ENCODE results near the gene TCEANC2. TPM values are rescaled to one million over a fixed set of nuclear protein-coding genes. Genes with fewer than 3 reads are reported as not detected.

Gene TCEANC2
- total and polyA plus RNA-seq, 12 donors = 1.4 to 5.9 (median 3.9) TPM

DNA sequence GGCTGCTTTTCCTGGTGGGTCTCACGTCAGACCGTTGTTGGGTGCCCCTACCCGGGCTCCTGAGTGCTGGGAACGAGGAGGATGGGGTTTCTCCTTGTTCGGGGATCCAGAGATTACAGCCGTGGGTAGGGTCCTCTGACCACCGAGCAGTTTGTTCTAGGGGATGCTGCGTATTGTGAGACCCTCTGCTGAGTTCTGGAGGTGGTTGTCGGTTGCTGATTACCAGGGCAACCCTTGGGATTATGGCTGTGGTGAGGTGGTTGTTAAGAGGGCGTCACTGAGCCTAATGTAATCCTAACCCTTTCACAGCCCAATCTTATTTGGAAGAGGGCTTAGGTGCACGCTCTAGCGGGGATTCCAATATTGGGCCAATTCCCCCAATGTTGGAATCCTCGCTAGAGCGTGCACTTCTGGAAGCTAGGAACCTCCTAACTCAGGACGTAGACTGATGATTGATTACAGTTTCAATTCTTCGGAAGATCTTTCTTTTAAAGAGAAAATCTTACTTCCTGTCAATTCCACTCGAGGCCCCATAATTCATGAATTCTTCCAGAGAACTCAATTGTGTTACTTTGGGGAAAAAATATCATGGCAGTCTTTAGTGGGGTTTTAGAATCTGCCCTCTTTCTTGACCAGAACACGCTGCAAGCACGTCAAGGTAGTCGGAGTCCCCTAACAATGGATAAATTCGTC is 483 bp downstream of the TCEANC2 start:
- 13 to 17% methylated on average over 21 of the region's 21 CpGs for WGBS, 2 donors
- ATAC-seq (peak in 6 of 8 donors; percentile 0 to 20 (median 4)), DNase-seq (no peak)
- peaks cover 0 to 15% (median 0%) of the 10 kb centered on the region in 9 donors for H3K36me3 ChIP-seq
- peak overlapping the region in 9 of 10 donors; percentile 85 to 98 (median 95) for H3K27ac ChIP-seq
- H3K4me1 ChIP-seq = peaks cover 9 to 48% (median 41%) of the 10 kb centered on the region in 9 donors
- intact Hi-C loops (cut with DNase I) = loop anchor here in 5 of 10 donors (1.0 to 10.0 kb wide), 8 partner anchors 107 to 661 kb away; partner anchors contain the start of genes IFT25 (in 2 of the 5), LRRC42 (in 2 of the 5), SSBP3 (in 1 of the 5) and TTC4 (in 1 of the 5)
- TF ChIP-seq, protein P1, sequence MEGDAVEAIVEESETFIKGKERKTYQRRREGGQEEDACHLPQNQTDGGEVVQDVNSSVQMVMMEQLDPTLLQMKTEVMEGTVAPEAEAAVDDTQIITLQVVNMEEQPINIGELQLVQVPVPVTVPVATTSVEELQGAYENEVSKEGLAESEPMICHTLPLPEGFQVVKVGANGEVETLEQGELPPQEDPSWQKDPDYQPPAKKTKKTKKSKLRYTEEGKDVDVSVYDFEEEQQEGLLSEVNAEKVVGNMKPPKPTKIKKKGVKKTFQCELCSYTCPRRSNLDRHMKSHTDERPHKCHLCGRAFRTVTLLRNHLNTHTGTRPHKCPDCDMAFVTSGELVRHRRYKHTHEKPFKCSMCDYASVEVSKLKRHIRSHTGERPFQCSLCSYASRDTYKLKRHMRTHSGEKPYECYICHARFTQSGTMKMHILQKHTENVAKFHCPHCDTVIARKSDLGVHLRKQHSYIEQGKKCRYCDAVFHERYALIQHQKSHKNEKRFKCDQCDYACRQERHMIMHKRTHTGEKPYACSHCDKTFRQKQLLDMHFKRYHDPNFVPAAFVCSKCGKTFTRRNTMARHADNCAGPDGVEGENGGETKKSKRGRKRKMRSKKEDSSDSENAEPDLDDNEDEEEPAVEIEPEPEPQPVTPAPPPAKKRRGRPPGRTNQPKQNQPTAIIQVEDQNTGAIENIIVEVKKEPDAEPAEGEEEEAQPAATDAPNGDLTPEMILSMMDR (IDR thresholded peaks at IDR 0.05) = no peak
- H3K4me3 ChIP-seq = peak overlapping the region; percentile 37 to 93 (median 83)
- no peaks in the 10 kb centered on the region for H3K9me3 ChIP-seq
- H3K27me3 ChIP-seq = no peaks in the 10 kb centered on the region

DNA sequence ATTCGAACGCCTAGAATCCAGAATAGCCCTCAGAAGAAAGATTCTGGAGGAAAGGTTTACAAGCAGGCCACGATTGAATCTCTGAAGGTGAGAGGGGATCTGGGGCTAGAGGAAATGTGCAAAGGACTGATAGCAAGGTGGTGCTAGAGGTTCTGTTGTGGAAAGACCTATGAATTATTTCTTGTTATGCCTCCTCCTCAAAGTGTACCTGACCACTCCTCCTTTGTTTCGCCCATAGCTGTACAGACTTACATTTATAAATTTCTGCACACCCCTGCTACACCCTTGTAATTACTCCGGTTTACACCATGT is 986 bp downstream of the TCEANC2 start:
- Histone ChIP-seq H3K9me3 (no peaks in the 10 kb centered on the region), H3K36me3 (peaks cover 0 to 15% (median 0%) of the 10 kb centered on the region in 9 donors), H3K4me1 (peaks cover 9 to 43% (median 36%) of the 10 kb centered on the region in 9 donors), H3K4me3 (peak overlapping the region in 9 of 10 donors; percentile 78 to 93 (median 85)), H3K27ac (peak overlapping the region in 3 of 10 donors; percentile 94 to 98 (median 95)), H3K27me3 (no peaks in the 10 kb centered on the region)
- 54 to 55% methylated on average over 5 of the region's 5 CpGs for WGBS, 2 donors
- DNase-seq (no peak), ATAC-seq (no peak)
- intact Hi-C loops (cut with DNase I) = loop anchor here in 5 of 10 donors (1.0 to 10.0 kb wide), 8 partner anchors 107 to 660 kb away; partner anchors contain the start of genes IFT25 (in 2 of the 5), LRRC42 (in 2 of the 5), SSBP3 (in 1 of the 5) and TTC4 (in 1 of the 5)
- TF ChIP-seq, protein P1 (IDR thresholded peaks at IDR 0.05) = no peak

DNA sequence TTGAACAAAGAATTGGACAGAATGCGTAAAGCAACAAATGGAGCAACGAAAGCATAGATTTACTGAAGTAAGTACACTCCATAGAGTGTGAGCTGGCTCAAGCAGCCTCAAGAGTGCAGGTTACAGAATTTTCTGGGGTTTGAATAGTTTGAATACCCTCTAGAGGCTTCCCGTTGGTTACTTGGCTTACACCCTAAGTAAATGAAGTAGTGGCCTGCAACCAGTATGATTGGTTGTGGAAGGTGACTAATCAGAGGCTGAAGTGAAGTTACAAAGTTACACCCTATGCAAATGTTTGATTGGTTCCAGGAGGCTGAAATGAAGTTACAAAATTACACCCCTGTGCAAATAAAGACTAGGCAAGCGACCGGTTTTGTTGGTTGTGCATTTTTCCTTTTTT is 10.9 kb downstream of the TCEANC2 start:
- Histone ChIP-seq H3K27ac (no peak overlapping the region), H3K27me3 (no peaks in the 10 kb centered on the region), H3K4me3 (no peak overlapping the region), H3K4me1 (no peaks in the 10 kb centered on the region), H3K36me3 (peaks cover 0 to 5% (median 0%) of the 10 kb centered on the region in 9 donors), H3K9me3 (no peaks in the 10 kb centered on the region)
- WGBS, 2 donors = 84 to 93% methylated on average over 5 of the region's 5 CpGs
- ATAC-seq (no peak), DNase-seq (no peak)
- intact Hi-C loops (cut with DNase I) = loop anchor here in 1 of 10 donors (10.0 kb wide), 1 partner anchor 651 kb away; the partner anchor contains the start of gene TTC4
- TF ChIP-seq, protein P1 (IDR thresholded peaks at IDR 0.05) = no peak

DNA sequence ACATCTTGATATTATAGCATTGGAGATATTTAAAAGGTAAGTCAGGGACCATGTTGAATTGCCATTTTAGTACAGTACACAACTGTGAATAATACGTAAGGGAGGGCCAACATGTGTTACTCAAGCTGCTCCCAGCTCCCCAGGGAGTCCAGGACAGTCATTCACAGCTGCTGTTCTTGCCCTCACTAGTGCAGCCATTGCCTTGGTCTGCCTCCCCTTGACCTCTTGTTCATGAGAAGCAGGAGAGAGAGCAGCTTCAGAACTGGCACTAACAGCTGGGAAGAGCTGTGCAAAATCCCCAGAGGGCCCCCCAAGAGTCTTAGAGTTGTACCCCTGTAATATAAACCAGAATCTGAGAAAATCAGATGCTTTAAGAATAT is 16.4 kb downstream of the TCEANC2 start:
- TF ChIP-seq, protein P1 (IDR thresholded peaks at IDR 0.05) = no peak
- H3K27ac ChIP-seq = no peak overlapping the region
- no peaks in the 10 kb centered on the region for H3K4me1 ChIP-seq
- peak in 4 of 8 donors; percentile 5 to 34 (median 24) for ATAC-seq
- no peaks in the 10 kb centered on the region for H3K9me3 ChIP-seq
- no peaks in the 10 kb centered on the region for H3K27me3 ChIP-seq
- intact Hi-C loops (cut with DNase I) = loop anchor here in 8 of 10 donors (2.0 to 10.0 kb wide), 10 partner anchors 133 to 743 kb away; partner anchors contain the start of genes TTC22 (in 3 of the 8), TTC4 (in 2 of the 8), CYB5RL (in 1 of the 8) and MRPL37 (in 1 of the 8)
- H3K36me3 ChIP-seq = peaks cover 0 to 30% (median 0%) of the 10 kb centered on the region in 9 donors
- no peak for DNase-seq
- H3K4me3 ChIP-seq = no peak overlapping the region
- 43 to 47% methylated on average over 1 of the region's 1 CpG for WGBS, 2 donors

Measured in heart right ventricle (tissue), 16 donors.